Right ventricle myocardium inferior (tissue), 1 donor: ENCODE measurements around the gene AFG3L2. TPM values are rescaled to one million over a fixed set of nuclear protein-coding genes. Genes with fewer than 3 reads are reported as not detected.

Source experiments
- total RNA-seq: library from RNA; stranded (reverse); fragmentation: NEBNext Ultra II Directional; extraction: Animal tissue kit (Norgen Biotek cat#: 25700); gene quantifications from one replicate; pipeline ENCODE4 v1.2.1, GENCODE V29; 2021
- donor health status: DM: no; HTN: yes; CAD: no; lungs with severe emphysema.

Gene AFG3L2
- total RNA-seq, 1 donor from 2014 or later = 140 TPM

Other genes with a start within 250 kb of the AFG3L2 start
- 1.7 TPM for gene CIDEA, start 122.9 kb downstream of the AFG3L2 start, total RNA-seq
- gene TUBB6, start 69.0 kb downstream of the AFG3L2 start, total RNA-seq = 132 TPM
- gene PRELID3A, start 30.7 kb upstream of the AFG3L2 start, total RNA-seq = 1.9 TPM